Measurements from ENCODE around the gene FAM168B.

Gene FAM168B

DNA sequence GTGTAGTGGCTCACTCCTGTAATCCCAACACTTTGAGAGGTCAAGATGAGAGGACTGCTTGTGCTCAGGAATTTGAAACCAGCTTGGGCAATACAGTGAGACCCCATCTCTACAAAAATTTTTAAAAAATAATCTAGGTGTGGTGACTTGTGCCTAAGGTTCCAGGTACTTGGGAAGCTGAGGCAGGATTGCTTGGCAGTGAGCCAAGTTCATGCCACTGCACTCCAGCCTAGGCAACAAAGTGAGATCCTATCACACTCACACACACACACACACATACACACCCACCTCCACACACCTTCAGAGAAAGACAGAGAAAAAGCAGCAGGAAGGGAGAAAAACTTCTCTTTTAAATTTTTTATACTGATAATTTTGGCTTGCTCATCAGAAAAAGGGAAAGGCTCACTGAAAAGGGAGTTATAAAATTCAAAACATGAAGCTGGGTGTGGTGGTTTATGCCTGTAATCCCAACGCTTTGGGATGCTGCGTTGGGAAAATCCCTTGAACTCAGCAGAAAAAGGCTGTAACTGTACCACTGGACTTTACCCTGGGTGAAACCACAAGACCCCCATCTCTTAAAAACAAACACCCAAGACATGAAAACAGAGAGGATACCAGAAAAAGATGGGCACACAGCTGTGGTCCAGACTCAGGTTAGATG is 25.7 kb downstream of the FAM168B start:
- no peak overlapping the region for H3K14ac ChIP-seq (ENCODE audit: low read length)
- H4K91ac ChIP-seq (ENCODE audit: low read depth, low read length): no peak overlapping the region
- DNase-seq: no peak
- no peak overlapping the region for H2AK5ac ChIP-seq (ENCODE audit: low read length)
- H4K12ac ChIP-seq (ENCODE audit: low read depth, low read length): no peak overlapping the region
- no peak overlapping the region for H3K23ac ChIP-seq (ENCODE audit: low read length)
- H3K18ac ChIP-seq (ENCODE audit: low read length): no peak overlapping the region
- peaks cover 16 to 36% of the 10 kb centered on the region in 2 experiments for H3K36me3 ChIP-seq (ENCODE audit: control insufficient read depth in 1 of 2, insufficient read depth in 2 of 2, low read length in 2 of 2)
- no peak overlapping the region for H2BK5ac ChIP-seq (ENCODE audit: low read depth, low read length, poor library complexity)
- no peak overlapping the region for H2BK120ac ChIP-seq (ENCODE audit: insufficient read depth, low read length, poor library complexity)
- H4K8ac ChIP-seq (ENCODE audit: low read depth, low read length): no peak overlapping the region
- H3K4ac ChIP-seq (ENCODE audit: low read depth, low read length): peak overlapping the region; percentile 39
- no peak overlapping the region for H2BK12ac ChIP-seq (ENCODE audit: low read length)
- H3K79me1 ChIP-seq (ENCODE audit: low read length): no peaks in the 10 kb centered on the region
- H3K4me3 ChIP-seq (ENCODE audit: low read depth, low read length): no peak overlapping the region
- no peak overlapping the region for H3K4me2 ChIP-seq (ENCODE audit: low read length)
- no peaks in the 10 kb centered on the region for H3K9me3 ChIP-seq (ENCODE audit: insufficient read depth, low read depth, low read length)
- peaks cover 5 to 7% of the 10 kb centered on the region in 2 experiments for H3K4me1 ChIP-seq (ENCODE audit: control insufficient read depth in 1 of 2, insufficient read depth in 2 of 2, low read length in 2 of 2)
- no CpG with 5 or more reads among the region's 2 CpGs for whole genome bisulfite sequencing (ENCODE audit: extremely low coverage, insufficient coverage, insufficient read length)
- peaks cover 4% of the 10 kb centered on the region for H3K79me2 ChIP-seq (ENCODE audit: control insufficient read depth, insufficient read depth, low read length, poor library complexity)
- H2AFZ ChIP-seq (ENCODE audit: insufficient read depth, low read length, poor library complexity): no peak overlapping the region
- H3K27me3 ChIP-seq (ENCODE audit: insufficient read depth, low read length): no peaks in the 10 kb centered on the region
- no peak overlapping the region for H3K9ac ChIP-seq (ENCODE audit: low read length)
- H3K27ac ChIP-seq (ENCODE audit: low read depth, low read length): no peak overlapping the region

GRCh38 chr2:131064589-131065512 is 28.4 kb downstream of the FAM168B start:
- H4K91ac ChIP-seq (ENCODE audit: low read depth, low read length): no peak overlapping the region
- no peak overlapping the region for H3K4me3 ChIP-seq (ENCODE audit: low read depth, low read length)
- H2BK5ac ChIP-seq (ENCODE audit: low read depth, low read length, poor library complexity): no peak overlapping the region
- no peak overlapping the region for H4K12ac ChIP-seq (ENCODE audit: low read depth, low read length)
- no peak for DNase-seq
- no peak overlapping the region for H3K14ac ChIP-seq (ENCODE audit: low read length)
- H3K18ac ChIP-seq (ENCODE audit: low read length): no peak overlapping the region
- peaks cover 14 to 30% of the 10 kb centered on the region in 2 experiments for H3K36me3 ChIP-seq (ENCODE audit: control insufficient read depth in 1 of 2, insufficient read depth in 2 of 2, low read length in 2 of 2)
- H4K8ac ChIP-seq (ENCODE audit: low read depth, low read length): no peak overlapping the region
- no peak overlapping the region for H3K9ac ChIP-seq (ENCODE audit: low read length)
- H3K4me1 ChIP-seq (ENCODE audit: control insufficient read depth in 1 of 2, insufficient read depth in 2 of 2, low read length in 2 of 2): peaks cover 5 to 7% of the 10 kb centered on the region in 2 experiments
- no CpG with 5 or more reads among the region's 14 CpGs for WGBS (ENCODE audit: extremely low coverage, insufficient coverage, insufficient read length)
- H3K79me1 ChIP-seq (ENCODE audit: low read length): no peaks in the 10 kb centered on the region
- H3K4me2 ChIP-seq (ENCODE audit: low read length): peak overlapping the region; percentile 12
- H2BK120ac ChIP-seq (ENCODE audit: insufficient read depth, low read length, poor library complexity): no peak overlapping the region
- no peak overlapping the region for H2BK12ac ChIP-seq (ENCODE audit: low read length)
- H3K79me2 ChIP-seq (ENCODE audit: control insufficient read depth, insufficient read depth, low read length, poor library complexity): peaks cover 10% of the 10 kb centered on the region
- H2AFZ ChIP-seq (ENCODE audit: insufficient read depth, low read length, poor library complexity): no peak overlapping the region
- no peak overlapping the region for H3K4ac ChIP-seq (ENCODE audit: low read depth, low read length)
- H3K23ac ChIP-seq (ENCODE audit: low read length): no peak overlapping the region
- H2AK5ac ChIP-seq (ENCODE audit: low read length): no peak overlapping the region
- H3K27me3 ChIP-seq (ENCODE audit: insufficient read depth, low read length): no peaks in the 10 kb centered on the region
- H3K27ac ChIP-seq (ENCODE audit: low read depth, low read length): no peak overlapping the region
- H3K9me3 ChIP-seq (ENCODE audit: insufficient read depth, low read depth, low read length): no peaks in the 10 kb centered on the region

DNA sequence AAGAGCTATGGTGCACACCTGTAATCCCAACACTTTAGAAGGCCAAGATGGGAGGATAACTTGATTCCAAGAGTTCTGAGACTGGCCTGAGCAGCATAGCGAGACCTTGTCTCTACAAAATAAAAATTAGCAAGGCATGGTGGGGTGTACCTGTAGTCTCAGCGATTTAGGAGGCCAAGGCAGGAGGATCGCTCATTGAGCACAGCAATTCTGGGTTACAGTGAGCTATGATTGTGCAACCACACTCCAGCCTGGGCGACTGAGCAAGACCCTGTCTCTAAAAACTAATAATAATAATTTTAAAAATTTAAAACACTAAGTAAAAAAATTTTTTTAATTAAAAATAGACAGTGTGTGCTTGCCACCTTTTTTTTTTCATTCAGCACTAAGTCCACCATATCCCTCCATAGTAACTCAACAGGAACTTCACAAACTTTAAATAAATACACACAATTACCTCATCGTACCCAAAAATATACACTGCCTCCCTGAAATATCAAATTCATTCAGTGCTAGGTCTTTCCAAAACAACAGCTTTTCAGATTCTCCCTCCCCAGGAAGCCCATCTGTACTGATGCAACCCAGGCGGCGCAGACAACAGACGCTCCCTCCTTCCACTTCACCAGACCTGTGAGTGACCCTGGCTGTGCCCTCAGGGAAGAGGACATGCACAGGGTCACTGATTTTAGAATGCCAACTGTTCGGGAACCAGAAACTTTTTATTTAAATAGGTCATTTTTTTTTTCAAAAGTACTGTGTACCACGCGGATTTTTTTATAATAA is 29.6 kb downstream of the FAM168B start:
- Histone ChIP-seq H3K79me1 (ENCODE audit: low read length) (no peaks in the 10 kb centered on the region), H3K27me3 (ENCODE audit: insufficient read depth, low read length) (no peaks in the 10 kb centered on the region), H2BK120ac (ENCODE audit: insufficient read depth, low read length, poor library complexity) (no peak overlapping the region), H4K91ac (ENCODE audit: low read depth, low read length) (no peak overlapping the region), H3K14ac (ENCODE audit: low read length) (no peak overlapping the region), H2AFZ (ENCODE audit: insufficient read depth, low read length, poor library complexity) (no peak overlapping the region), H2BK5ac (ENCODE audit: low read depth, low read length, poor library complexity) (no peak overlapping the region), H3K9ac (ENCODE audit: low read length) (no peak overlapping the region), H3K4me2 (ENCODE audit: low read length) (peak overlapping the region; percentile 34), H3K27ac (ENCODE audit: low read depth, low read length) (no peak overlapping the region), H2BK12ac (ENCODE audit: low read length) (peak overlapping the region; percentile 44), H4K8ac (ENCODE audit: low read depth, low read length) (no peak overlapping the region), H3K4me3 (ENCODE audit: low read depth, low read length) (no peak overlapping the region), H3K79me2 (ENCODE audit: control insufficient read depth, insufficient read depth, low read length, poor library complexity) (peaks cover 16% of the 10 kb centered on the region), H3K9me3 (ENCODE audit: insufficient read depth, low read depth, low read length) (no peaks in the 10 kb centered on the region), H4K12ac (ENCODE audit: low read depth, low read length) (no peak overlapping the region), H2AK5ac (ENCODE audit: low read length) (no peak overlapping the region), H3K36me3 (ENCODE audit: control insufficient read depth in 1 of 2, insufficient read depth in 2 of 2, low read length in 2 of 2) (peaks cover 14 to 31% of the 10 kb centered on the region in 2 experiments), H3K18ac (ENCODE audit: low read length) (peak overlapping the region; percentile 65), H3K4me1 (ENCODE audit: control insufficient read depth in 1 of 2, insufficient read depth in 2 of 2, low read length in 2 of 2) (peaks cover 5 to 7% of the 10 kb centered on the region in 2 experiments), H3K23ac (ENCODE audit: low read length) (no peak overlapping the region), H3K4ac (ENCODE audit: low read depth, low read length) (peak overlapping the region; percentile 30)
- 100% methylated on average over 1 of the region's 11 CpGs for WGBS (ENCODE audit: extremely low coverage, insufficient coverage, insufficient read length)
- DNase-seq: no peak

- Histone ChIP-seq H3K14ac (ENCODE audit: low read length) (no peak overlapping the region), H3K27ac (ENCODE audit: low read depth, low read length) (no peak overlapping the region), H3K27me3 (ENCODE audit: insufficient read depth, low read length) (no peaks in the 10 kb centered on the region), H3K4ac (ENCODE audit: low read depth, low read length) (peak overlapping the region; percentile 31), H3K23ac (ENCODE audit: low read length) (no peak overlapping the region), H4K12ac (ENCODE audit: low read depth, low read length) (no peak overlapping the region), H3K4me2 (ENCODE audit: low read length) (no peak overlapping the region), H3K36me3 (ENCODE audit: control insufficient read depth in 1 of 2, insufficient read depth in 2 of 2, low read length in 2 of 2) (peaks cover 29 to 51% of the 10 kb centered on the region in 2 experiments), H3K9ac (ENCODE audit: low read length) (no peak overlapping the region), H2AK5ac (ENCODE audit: low read length) (no peak overlapping the region), H3K79me1 (ENCODE audit: low read length) (no peaks in the 10 kb centered on the region), H3K79me2 (ENCODE audit: control insufficient read depth, insufficient read depth, low read length, poor library complexity) (peaks cover 16% of the 10 kb centered on the region), H4K91ac (ENCODE audit: low read depth, low read length) (no peak overlapping the region), H3K4me3 (ENCODE audit: low read depth, low read length) (no peak overlapping the region), H2AFZ (ENCODE audit: insufficient read depth, low read length, poor library complexity) (no peak overlapping the region), H4K8ac (ENCODE audit: low read depth, low read length) (no peak overlapping the region), H2BK120ac (ENCODE audit: insufficient read depth, low read length, poor library complexity) (no peak overlapping the region), H3K4me1 (ENCODE audit: control insufficient read depth in 1 of 2, insufficient read depth in 2 of 2, low read length in 2 of 2) (peaks cover 0 to under 1% of the 10 kb centered on the region in 2 experiments), H3K18ac (ENCODE audit: low read length) (no peak overlapping the region), H2BK5ac (ENCODE audit: low read depth, low read length, poor library complexity) (no peak overlapping the region), H2BK12ac (ENCODE audit: low read length) (no peak overlapping the region), H3K9me3 (ENCODE audit: insufficient read depth, low read depth, low read length) (no peaks in the 10 kb centered on the region)
- WGBS (ENCODE audit: extremely low coverage, insufficient coverage, insufficient read length): no CpG with 5 or more reads among the region's 4 CpGs
- no peak for DNase-seq
Measured at GRCh38 chr2:131058920-131059319, 34.3 kb downstream of the FAM168B start.

All from trophoblast cell (in vitro differentiated cells and primary cell).